IMR-90 (cell line): ENCODE results near the gene PHPT1. TPM values are rescaled to one million over a fixed set of nuclear protein-coding genes. Genes with fewer than 3 reads are reported as not detected.

ENCODE experiments used
- ATAC-seq: fragments of 200-7000 bp; cut with Tn5 transposase; 2 replicates; pipeline ENCODE4 v1.9.1; 2020; ENCODE audit warnings: low read depth, mild to moderate bottlenecking, moderate library complexity
- BruUV-seq: library from RNA; stranded (reverse); fragments of 400-500 nt; replicated peaks from 2 replicates; lab custom pipeline; 2021; lab: Mats Ljungman, UMichigan
- CTCF ChIA-PET: fragments of 300-600 bp; formaldehyde crosslinking; extraction: SDS; loops from one replicate; lab custom pipeline; 2021; ENCODE audit warnings: antibody characterized with exemption; lab: Yijun Ruan, JAX
- POLR2A ChIA-PET: fragments of 300-600 bp; sonication (Branson Sonifier 250); formaldehyde crosslinking; loops from one replicate; lab custom pipeline; 2022; ENCODE audit warnings: antibody characterized with exemption; ENCODE audit not compliant: unreplicated experiment; lab: Charles Lee
- DNase-seq: peaks from one replicate; pipeline ENCODE4 v3.0.0; 2013
- H2AFZ ChIP-seq: replicated peaks from 2 replicates; pipeline ENCODE3; 2013; ENCODE audit warnings: low read length, mild to moderate bottlenecking; ENCODE audit not compliant: poor library complexity
- H2AK5ac ChIP-seq: 2 replicates; pipeline ENCODE4 v1.6.1; 2013; ENCODE audit warnings: low read depth, low read length, inconsistent platforms
- H2AK9ac ChIP-seq: replicated peaks from 2 replicates; pipeline ENCODE3; 2013; ENCODE audit warnings: mild to moderate bottlenecking, low read depth, low read length, moderate library complexity; ENCODE audit not compliant: poor library complexity
- H2BK120ac ChIP-seq: 2 replicates; pipeline ENCODE4 v1.6.1; 2013; ENCODE audit warnings: low read depth, low read length, inconsistent platforms
- H2BK15ac ChIP-seq: 3 replicates; pipeline ENCODE4 v1.6.1; 2013; ENCODE audit warnings: low read depth, low read length, inconsistent platforms
- H2BK20ac ChIP-seq: 2 replicates; pipeline ENCODE4 v1.6.1; 2013; ENCODE audit warnings: low read depth, mild to moderate bottlenecking, inconsistent platforms, low read length, moderate library complexity
- H2BK5ac ChIP-seq: 2 replicates; pipeline ENCODE4 v1.6.1; 2013; ENCODE audit warnings: mild to moderate bottlenecking, low read depth, low read length, inconsistent platforms; ENCODE audit not compliant: poor library complexity, severe bottlenecking
- H3K14ac ChIP-seq: replicated peaks from 2 replicates; pipeline ENCODE4 v1.6.1; 2013; ENCODE audit warnings: low read depth, low read length, inconsistent platforms
- H3K18ac ChIP-seq: 2 replicates; pipeline ENCODE4 v1.6.1; 2013; ENCODE audit warnings: low read depth, low read length, control low read depth
- H3K23ac ChIP-seq: 2 replicates; pipeline ENCODE4 v1.6.1; 2013; ENCODE audit warnings: low read depth, low read length, inconsistent platforms
- H3K27ac ChIP-seq: 2 replicates; pipeline ENCODE4 v1.5.1; 2013; ENCODE audit warnings: mild to moderate bottlenecking, control low read depth, low read length; ENCODE audit not compliant: insufficient read depth
- H3K27me3 ChIP-seq: 2 replicates; pipeline ENCODE4 v1.6.1; 2013; ENCODE audit warnings: low read length; ENCODE audit not compliant: control insufficient read depth, insufficient read depth
- H3K36me3 ChIP-seq: 2 replicates; pipeline ENCODE4 v1.6.1; 2013; ENCODE audit warnings: low read length, mixed read lengths; ENCODE audit not compliant: control insufficient read depth, insufficient read depth
- H3K4ac ChIP-seq: 2 replicates; pipeline ENCODE4 v1.6.1; 2013; ENCODE audit warnings: low read depth, low read length, inconsistent platforms
- H3K4me1 ChIP-seq: 2 replicates; pipeline ENCODE4 v1.6.1; 2013; ENCODE audit warnings: low read length, mixed read lengths; ENCODE audit not compliant: control insufficient read depth, insufficient read depth
- H3K4me2 ChIP-seq: 2 replicates; pipeline ENCODE4 v1.6.1; 2013; ENCODE audit warnings: low read depth, mild to moderate bottlenecking, control low read depth, low read length, moderate library complexity
- H3K4me3 ChIP-seq: 2 replicates; pipeline ENCODE4 v1.5.1; 2013; ENCODE audit warnings: low read depth, mild to moderate bottlenecking, control low read depth, low read length, moderate library complexity; ENCODE audit not compliant: insufficient read depth
- H3K56ac ChIP-seq: 2 replicates; pipeline ENCODE4 v1.6.1; 2013; ENCODE audit warnings: low read length, inconsistent platforms; ENCODE audit not compliant: insufficient read depth; ENCODE audit errors: extremely low read depth
- H3K79me1 ChIP-seq, 2 experiments: 2 replicates each; pipeline ENCODE4 v1.6.1; 2013; ENCODE audit warnings: low read length in 2 of 2, inconsistent platforms in 1 of 2, low read depth in 1 of 2
- H3K9ac ChIP-seq: 2 replicates; pipeline ENCODE4 v1.6.1; 2013; ENCODE audit warnings: low read depth, low read length, control low read depth
- H3K9me1 ChIP-seq: 2 replicates; pipeline ENCODE4 v1.6.1; 2013; ENCODE audit warnings: low read length, inconsistent platforms; ENCODE audit not compliant: insufficient read depth
- H3K9me3 ChIP-seq: 2 replicates; pipeline ENCODE4 v1.6.1; 2013; ENCODE audit warnings: low read length; ENCODE audit not compliant: control insufficient read depth, insufficient read depth
- H4K20me1 ChIP-seq: 2 replicates; pipeline ENCODE4 v1.6.1; 2013; ENCODE audit warnings: low read length, inconsistent platforms; ENCODE audit not compliant: insufficient read depth
- H4K5ac ChIP-seq: 2 replicates; pipeline ENCODE4 v1.6.1; 2013; ENCODE audit warnings: mild to moderate bottlenecking, low read depth, low read length, control low read depth
- H4K8ac ChIP-seq, 2 experiments: 2 replicates each; pipeline ENCODE4 v1.6.1; 2013; ENCODE audit warnings: low read depth in 2 of 2, low read length in 2 of 2, control low read depth in 1 of 2, inconsistent platforms in 1 of 2
- H4K91ac ChIP-seq: 2 replicates; pipeline ENCODE4 v1.6.1; 2013; ENCODE audit warnings: low read depth, low read length, inconsistent platforms; ENCODE audit not compliant: insufficient read depth
- BHLHE40 ChIP-seq: fragments of 150-350 bp; IDR thresholded peaks from 2 replicates; pipeline ENCODE4 v1.6.1; 2016; ENCODE audit warnings: mild to moderate bottlenecking, low read depth, low read length
- CEBPB ChIP-seq: IDR thresholded peaks from 2 replicates; pipeline ENCODE4 v1.6.1; 2012; ENCODE audit warnings: low read depth, low read length, improper control_type of control experiment
- CHD1 ChIP-seq: IDR thresholded peaks from 2 replicates; pipeline ENCODE4 v1.6.1; 2012; ENCODE audit warnings: low read depth, low read length, improper control_type of control experiment
- FOS ChIP-seq: fragments of 150-350 bp; IDR thresholded peaks from 2 replicates; pipeline ENCODE4 v1.6.1; 2016; ENCODE audit warnings: low read depth, low read length
- MXI1 ChIP-seq: IDR thresholded peaks from 2 replicates; pipeline ENCODE4 v1.6.1; 2012; ENCODE audit warnings: low read depth, mild to moderate bottlenecking, low read length, moderate library complexity, borderline replicate concordance
- NFE2L2 ChIP-seq: fragments of 150-350 bp; IDR thresholded peaks from 2 replicates; pipeline ENCODE4 v1.6.1; 2016; ENCODE audit warnings: low read depth, mild to moderate bottlenecking, low read length
- RAD21 ChIP-seq: IDR thresholded peaks from 2 replicates; pipeline ENCODE4 v1.6.1; 2012; ENCODE audit warnings: low read length, improper control_type of control experiment
- SMC3 ChIP-seq: fragments of 150-350 bp; IDR thresholded peaks from 2 replicates; pipeline ENCODE4 v1.6.1; 2016; ENCODE audit warnings: low read depth, mild to moderate bottlenecking, antibody characterized with exemption, low read length, moderate library complexity
- WGBS, 2 experiments: methylation state at CpG; one replicate each; pipeline versions ENCODE4 v1.1.5 to v1.1.7; 2013; ENCODE audit warnings: missing lambda C conversion rate in 2 of 2; ENCODE audit not compliant: insufficient read length in 1 of 2; ENCODE audit errors: extremely low coverage in 2 of 2; 5-methylcytosine and 5-hydroxymethylcytosine counted together
- dilution Hi-C: fragments of 300-500 bp; cut with HindIII; formaldehyde crosslinking; loops from one replicate; pipeline ENCODE4 v1.14.3; 2018; ENCODE audit warnings: low sequenced_read_pairs; ENCODE audit not compliant: unreplicated experiment
- in situ Hi-C: fragments of 300-500 bp; cut with MboI; formaldehyde crosslinking; loops from 3 replicates; pipeline ENCODE4 v1.14.3; 2019; ENCODE audit warnings: low sequenced_read_pairs, inconsistent platforms, mixed read lengths
- intact Hi-C: fragments of 100-400 bp; cut with micrococcal nuclease; formaldehyde crosslinking; loops from 2 replicates; pipeline ENCODE4 v1.10.0; 2022
- polyA plus RNA-seq, 3 experiments: library from polyadenylated mRNA; depleted of rRNA; stranded (reverse); fragments of >200 nt; gene quantifications; 2 replicates each; pipeline ENCODE4 v1.2.3, GENCODE V29; 2012; ENCODE audit warnings: low replicate concordance in 1 of 3
- total RNA-seq: library from RNA; depleted of rRNA; stranded (reverse); fragments of >200 nt; gene quantifications from 2 replicates; pipeline ENCODE4 v1.2.3, GENCODE V29; 2012
- TF ChIP-seq, protein P1 (sequence below): fragments of 150-350 bp; IDR thresholded peaks from 2 replicates; pipeline ENCODE4 v1.6.1; 2016; ENCODE audit warnings: low read depth, mild to moderate bottlenecking, low read length, moderate library complexity, borderline replicate concordance

The PHPT1 gene
- total and polyA plus RNA-seq, 2 of the 4 experiments (the other 2 are of a cell fraction) = 79.8 to 214 TPM

DNA sequence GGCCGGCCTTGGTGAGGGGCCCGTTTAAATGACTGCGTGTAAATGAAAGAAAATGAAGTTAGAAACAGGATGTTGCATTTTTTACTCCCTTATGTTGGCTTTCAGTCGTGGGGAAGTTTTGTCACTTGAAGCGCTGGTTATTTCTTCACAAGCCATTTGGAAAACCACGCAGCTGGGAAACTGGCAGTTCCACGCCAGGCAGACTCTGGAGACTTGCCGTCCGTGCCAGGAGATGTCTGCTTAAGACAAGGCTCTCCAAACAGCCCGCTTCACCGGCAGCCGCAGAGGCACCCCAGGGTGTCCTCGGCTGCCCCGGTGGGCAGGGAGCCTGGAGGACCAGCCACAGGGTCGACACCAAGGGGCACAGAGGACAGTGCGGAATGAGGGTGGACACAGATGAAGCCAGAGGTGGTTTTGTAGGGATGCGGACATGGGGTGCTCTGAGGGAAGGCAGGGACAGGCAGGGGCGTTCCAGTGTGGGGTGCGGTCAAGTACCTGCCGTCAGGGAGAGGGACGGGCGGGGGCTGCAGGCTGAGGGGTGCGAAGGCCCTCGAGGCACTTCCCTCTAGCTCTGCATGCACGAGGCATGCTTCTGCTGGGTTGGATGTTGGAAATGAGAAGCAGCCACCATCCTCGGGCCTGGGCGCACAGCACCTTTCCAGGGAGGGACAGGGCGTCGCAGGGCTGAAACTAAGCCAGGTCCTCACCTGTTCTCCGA is 18.0 kb upstream of the PHPT1 start:
- ATAC-seq = no peak
- peaks cover 57% of the 10 kb centered on the region for H3K36me3 ChIP-seq
- no peak overlapping the region for H3K4me2 ChIP-seq
- H2AK9ac ChIP-seq = no peak overlapping the region
- peaks cover 0 to 3% of the 10 kb centered on the region in 2 experiments; a peak in 1 of 4 replicates for H3K79me1 ChIP-seq
- no peak overlapping the region for H2BK5ac ChIP-seq
- no peak for DNase-seq
- no peak overlapping the region for H3K4me3 ChIP-seq
- no peak overlapping the region for H2AK5ac ChIP-seq
- no peak overlapping the region for H4K8ac ChIP-seq
- no peak overlapping the region for H3K4ac ChIP-seq
- in situ Hi-C loops (no loop called here), intact Hi-C loops (no loop called here), dilution Hi-C loops (no loop called here)
- no peak overlapping the region for H3K56ac ChIP-seq
- no peak overlapping the region for H3K14ac ChIP-seq
- no peak overlapping the region for H3K9ac ChIP-seq
- 95% methylated on average over 20 of the region's 30 CpGs; no CpG with 5 or more reads in 1 of the 2 experiments for whole genome bisulfite sequencing, 2 experiments
- H4K20me1 ChIP-seq = no peaks in the 10 kb centered on the region; the same call in 1 of the 2 replicates
- H2BK120ac ChIP-seq = no peak overlapping the region
- H3K9me3 ChIP-seq = no peaks in the 10 kb centered on the region
- H3K18ac ChIP-seq = no peak overlapping the region
- no TSS peak for BruUV-seq
- TF ChIP-seq FOS = no peak
- TF ChIP-seq SMC3 = no peak
- TF ChIP-seq CHD1 = no peak
- TF ChIP-seq, protein P1, sequence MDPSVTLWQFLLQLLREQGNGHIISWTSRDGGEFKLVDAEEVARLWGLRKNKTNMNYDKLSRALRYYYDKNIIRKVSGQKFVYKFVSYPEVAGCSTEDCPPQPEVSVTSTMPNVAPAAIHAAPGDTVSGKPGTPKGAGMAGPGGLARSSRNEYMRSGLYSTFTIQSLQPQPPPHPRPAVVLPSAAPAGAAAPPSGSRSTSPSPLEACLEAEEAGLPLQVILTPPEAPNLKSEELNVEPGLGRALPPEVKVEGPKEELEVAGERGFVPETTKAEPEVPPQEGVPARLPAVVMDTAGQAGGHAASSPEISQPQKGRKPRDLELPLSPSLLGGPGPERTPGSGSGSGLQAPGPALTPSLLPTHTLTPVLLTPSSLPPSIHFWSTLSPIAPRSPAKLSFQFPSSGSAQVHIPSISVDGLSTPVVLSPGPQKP = no peak
- TF ChIP-seq MXI1 = no peak
- TF ChIP-seq NFE2L2 = no peak
- no peak for TF ChIP-seq BHLHE40
- no peak for TF ChIP-seq CEBPB
- TF ChIP-seq RAD21 = no peak
- H4K5ac ChIP-seq = no peak overlapping the region
- H3K9me1 ChIP-seq = no peaks in the 10 kb centered on the region
- H2BK20ac ChIP-seq = no peak overlapping the region
- CTCF ChIA-PET = no interaction called here
- H3K27me3 ChIP-seq = no peaks in the 10 kb centered on the region
- no peak overlapping the region for H4K91ac ChIP-seq
- H3K4me1 ChIP-seq = no peaks in the 10 kb centered on the region
- no peak overlapping the region for H3K23ac ChIP-seq
- no peak overlapping the region for H2BK15ac ChIP-seq
- POLR2A ChIA-PET = no interaction called here
- no peak overlapping the region for H2AFZ ChIP-seq
- no peak overlapping the region for H3K27ac ChIP-seq
